IPS DF 4.7 (cell line): ENCODE measurements around the gene DBH.

ENCODE experiments used
- DNase-seq: peaks from one replicate; pipeline ENCODE4 v3.0.0-alpha.2; 2013; ENCODE audit warnings: low spot score; ENCODE audit errors: extremely low read depth

DBH gene

GRCh38 chr9:133635533-133636531 lies at the start of gene DBH:
DBH (plus strand) TSS chr9:133636363; CDS start chr9:133636372, 9 bp downstream.
- no peak for DNase-seq

DNA sequence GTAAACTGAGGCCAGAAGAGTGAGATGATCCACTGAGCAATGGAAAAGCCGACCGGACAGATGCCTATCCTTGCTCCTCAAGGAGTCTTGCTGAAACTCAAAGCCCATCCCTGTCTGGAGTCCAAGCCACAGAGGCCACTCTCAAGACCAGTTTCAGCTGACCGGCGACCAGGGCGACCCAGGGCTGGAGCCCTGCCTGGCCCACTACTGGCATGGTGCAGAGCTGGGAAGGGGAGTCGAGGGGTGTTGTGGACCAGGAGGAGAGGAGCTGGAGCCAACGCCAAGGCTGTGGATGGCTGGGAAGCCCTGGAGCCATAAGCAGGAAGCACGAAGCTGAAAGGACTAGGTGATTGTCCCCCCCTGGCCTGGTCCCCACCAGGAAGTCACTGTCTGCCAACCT lies 49.1 kb upstream of the DBH start:
- DNase-seq = no peak

DNA sequence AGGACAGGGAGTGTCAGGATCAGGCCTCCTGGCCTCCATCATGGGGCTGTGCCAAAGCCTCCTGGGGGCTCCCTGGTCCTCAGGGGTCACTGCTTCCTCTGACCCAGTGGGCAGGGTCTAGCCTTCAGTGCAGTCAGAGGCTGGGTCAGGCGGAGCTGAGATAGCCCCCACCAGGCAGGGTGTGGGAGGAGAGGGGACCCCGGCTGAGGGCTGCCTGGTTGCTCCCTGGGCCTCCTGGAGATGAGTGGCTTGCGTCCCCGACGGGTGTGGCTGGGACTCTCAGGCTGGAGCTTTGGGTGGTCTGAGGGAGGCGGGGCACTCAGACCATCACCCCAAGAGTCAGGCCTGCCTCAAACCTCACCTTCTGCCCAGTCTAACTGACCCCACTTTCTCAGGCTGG lies 48.7 kb upstream of the DBH start:
- DNase-seq = no peak

DNA sequence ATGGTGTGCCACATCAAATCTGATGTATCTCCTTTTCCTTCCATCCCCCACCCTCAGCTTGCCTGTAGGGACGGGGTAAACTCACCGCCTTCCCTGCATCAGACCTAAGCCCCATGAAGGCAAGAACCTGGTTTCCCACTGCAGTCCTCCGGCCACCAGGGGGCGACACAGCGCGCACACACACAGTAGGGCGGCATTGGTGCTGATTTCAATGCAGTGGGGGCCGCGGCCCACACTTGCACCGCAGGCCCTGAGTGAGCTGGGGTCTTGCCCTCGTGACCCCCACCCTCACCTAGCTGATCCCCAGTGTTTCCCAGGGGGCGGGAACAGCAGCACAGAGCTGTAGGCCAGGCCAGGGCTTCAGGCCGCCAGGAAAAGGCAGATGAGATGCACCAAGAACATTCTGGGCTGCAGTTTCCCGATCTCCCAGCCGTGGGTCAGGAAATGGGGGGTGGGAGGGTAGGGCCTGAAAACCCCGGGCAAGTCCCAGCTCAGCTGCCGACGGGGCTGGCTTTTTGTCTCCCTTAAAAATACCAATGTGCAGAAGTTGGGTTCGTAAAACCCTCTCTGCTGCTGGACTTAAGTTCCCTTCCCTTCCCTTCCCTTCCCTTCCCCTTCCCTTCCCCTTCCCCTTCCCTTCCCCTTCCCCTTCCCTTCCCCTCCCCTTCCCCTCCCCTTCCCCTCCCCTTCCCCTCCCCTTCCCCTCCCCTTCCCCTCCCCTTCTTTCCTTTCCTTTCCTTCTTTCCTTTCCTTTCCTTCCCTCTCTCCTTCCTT lies 46.5 kb upstream of the DBH start:
- no peak for DNase-seq

- no peak for DNase-seq
Observed at GRCh38 chr9:133590231-133590855, 45.8 kb upstream of the DBH start.

- DNase-seq = no peak
Observed at GRCh38 chr9:133591116-133591910, 44.9 kb upstream of the DBH start.

GRCh38 chr9:133591985-133592384 lies 44.2 kb upstream of the DBH start:
- DNase-seq = no peak

GRCh38 chr9:133592731-133593409 lies 43.3 kb upstream of the DBH start:
- no peak for DNase-seq

GRCh38 chr9:133593587-133594253 lies 42.4 kb upstream of the DBH start:
- no peak for DNase-seq

DNA sequence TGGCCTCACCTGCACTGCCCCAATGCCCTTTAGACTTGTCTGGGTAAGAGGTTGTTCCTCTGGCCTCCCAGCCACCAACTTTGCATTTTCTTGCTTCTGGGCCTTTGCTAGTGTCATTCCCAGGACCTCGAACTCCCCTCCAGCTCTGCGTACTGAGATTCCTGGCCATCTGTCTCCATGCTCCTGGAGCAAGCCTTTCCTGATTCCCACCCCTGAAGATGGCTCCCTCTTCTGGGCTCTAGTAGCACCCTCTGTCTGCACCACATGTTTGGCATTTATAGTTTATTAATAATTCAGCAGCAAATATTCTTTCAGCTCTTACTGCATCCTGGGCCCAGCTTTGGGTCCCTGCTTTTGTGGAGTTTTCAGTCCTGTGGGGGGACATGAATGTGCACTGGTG lies 41.9 kb upstream of the DBH start:
- DNase-seq = no peak

DNA sequence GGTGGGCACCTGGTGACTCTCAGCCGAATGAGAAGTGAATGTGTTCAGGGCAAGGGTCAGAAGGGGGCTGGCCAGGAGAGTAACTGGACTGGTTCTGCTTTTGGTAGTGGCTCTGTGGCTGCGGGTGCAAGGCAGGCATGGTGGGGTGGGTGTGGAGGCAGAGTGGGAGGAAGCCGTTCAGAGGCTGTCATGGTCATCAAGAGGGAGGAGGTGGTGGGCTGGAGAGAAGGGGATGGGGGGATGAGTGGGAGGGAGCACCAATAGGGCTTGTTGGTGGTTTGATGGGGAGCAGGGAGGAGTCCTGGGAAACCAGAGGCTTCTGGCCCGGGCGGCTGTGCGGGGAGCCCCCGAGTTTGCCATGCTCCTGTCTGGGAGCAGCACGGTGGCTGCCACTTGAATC lies 40.3 kb upstream of the DBH start:
- DNase-seq = no peak

- no peak for DNase-seq
Observed at GRCh38 chr9:133597316-133597957, 38.7 kb upstream of the DBH start.

GRCh38 chr9:133598978-133599377 lies 37.2 kb upstream of the DBH start:
- no peak for DNase-seq

- DNase-seq = no peak
Observed at GRCh38 chr9:133599470-133600173, 36.5 kb upstream of the DBH start.

- DNase-seq = no peak
Observed at GRCh38 chr9:133600739-133601138, 35.4 kb upstream of the DBH start.

- no peak for DNase-seq
Observed at GRCh38 chr9:133601746-133602145, 34.4 kb upstream of the DBH start.

GRCh38 chr9:133602277-133602676 lies 33.9 kb upstream of the DBH start:
- DNase-seq = no peak

DNA sequence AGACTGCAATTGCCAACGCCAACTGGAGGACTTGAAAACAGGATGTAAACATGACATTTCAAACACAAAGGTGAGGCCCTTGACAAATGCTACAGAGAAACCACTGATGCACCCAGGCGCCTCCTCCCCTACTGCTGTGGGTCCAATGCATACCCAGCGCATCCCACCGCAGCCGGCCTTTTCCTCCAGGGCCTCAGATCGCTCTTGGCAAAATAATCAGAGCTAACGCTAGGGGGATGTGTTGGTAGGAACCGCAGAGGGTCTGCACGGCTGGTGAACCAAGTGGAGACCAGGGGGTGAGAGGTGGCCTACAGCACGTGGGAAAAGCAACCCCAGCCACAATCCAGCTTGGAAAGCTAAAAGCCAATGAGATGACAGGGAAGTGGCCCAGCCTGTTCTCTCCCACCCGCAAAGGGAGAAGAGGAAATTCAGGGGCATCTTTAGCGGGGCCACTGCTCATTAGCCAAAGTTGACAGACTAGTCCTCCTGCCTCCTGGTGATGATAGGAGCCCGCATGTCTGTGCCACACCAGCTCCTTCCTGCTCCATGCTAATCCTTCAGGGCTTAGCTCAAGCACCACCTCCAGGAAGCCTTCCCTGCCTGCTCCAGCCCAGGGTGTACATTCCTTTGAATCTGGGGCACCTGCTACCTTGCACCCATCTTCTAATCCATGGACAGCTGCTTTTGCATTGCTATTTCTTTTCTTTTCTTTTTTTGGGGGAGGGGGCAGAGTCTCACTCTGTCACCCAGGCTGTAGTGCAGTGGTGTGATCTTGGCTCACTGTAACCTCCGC lies 32.8 kb upstream of the DBH start:
- no peak for DNase-seq
